Measurements from ENCODE around the gene VPS33A. TPM values are rescaled to one million over a fixed set of nuclear protein-coding genes. Genes with fewer than 3 reads are reported as not detected.

VPS33A gene
- total and polyA plus RNA-seq, 2 experiments from 2014 or later = 19.5 to 48.0 TPM

GRCh38 chr12:122228092-122228491 is 38.2 kb downstream of the VPS33A start:
- H3K36me3 Mint-ChIP-seq (ENCODE audit: low read depth) = peaks cover 25% of the 10 kb centered on the region

More at GRCh38 chr12:122228092-122228491, 38.2 kb downstream of the VPS33A start:
- no peaks in the 10 kb centered on the region for H3K9me2 ChIP-seq (ENCODE audit: insufficient read depth)
- Mint-ChIP-seq H3K4me1 (peaks cover 22% of the 10 kb centered on the region), H3K4me3 (no peak overlapping the region; the same call in 2 of the 3 replicates), H3K27ac (no peak overlapping the region), H3K9me3 (no peaks in the 10 kb centered on the region), H3K27me3 (ENCODE audit: insufficient read depth, low read depth, poor library complexity) (peaks cover 8% of the 10 kb centered on the region)
- DNase-seq (ENCODE audit: low spot score) = no peak
- H3K4me1 ChIP-seq (ENCODE audit: insufficient read depth) = peaks cover 17% of the 10 kb centered on the region
- no peak overlapping the region for H3K27ac ChIP-seq (ENCODE audit: low read depth)
- H3K36me3 ChIP-seq (ENCODE audit: insufficient read depth) = peaks cover 8% of the 10 kb centered on the region
- TF ChIP-seq NANOG (IDR thresholded peaks at IDR 0.05; ENCODE audit: borderline replicate concordance) (no peak), REST (IDR thresholded peaks at IDR 0.05; ENCODE audit: unreplicated experiment) (no peak), STAT1 (IDR thresholded peaks at IDR 0.05; ENCODE audit: unreplicated experiment) (no peak), ZNF114 (CRISPR knock-in tag; IDR thresholded peaks at IDR 0.05) (no peak), EZH2phosphoT487 (IDR thresholded peaks at IDR 0.05; ENCODE audit: unreplicated experiment) (no peak), POLR2AphosphoS5 (IDR thresholded peaks at IDR 0.05; ENCODE audit: low read depth) (no peak), ZNF331 (CRISPR knock-in tag; IDR thresholded peaks at IDR 0.05; ENCODE audit: low read depth) (no peak), CTCF (conservative IDR thresholded peaks at IDR 0.05; ENCODE audit: low read depth in 2 of 2) (no peak), ZNF462 (CRISPR knock-in tag; IDR thresholded peaks at IDR 0.05) (no peak), CREB1 (CRISPR knock-in tag; IDR thresholded peaks at IDR 0.05; ENCODE audit: low read depth) (no peak), ETS1 (IDR thresholded peaks at IDR 0.05) (no peak), JUNB (IDR thresholded peaks at IDR 0.05; ENCODE audit: unreplicated experiment) (no peak), EZH2 (IDR thresholded peaks at IDR 0.05; ENCODE audit: low read depth, unreplicated experiment) (no peak)
- H3F3A ChIP-seq (replicated peaks; ENCODE audit: low read depth) = peaks cover 15% of the 10 kb centered on the region
- H3K79me2 ChIP-seq (replicated peaks; ENCODE audit: insufficient read depth) = peaks cover 20% of the 10 kb centered on the region
- no peak for ATAC-seq
- no peak overlapping the region for H3K4me2 ChIP-seq
- H3K27me3 ChIP-seq (ENCODE audit: insufficient read depth) = no peaks in the 10 kb centered on the region
- H2AFZ ChIP-seq = no peak overlapping the region
- peaks cover 9% of the 10 kb centered on the region; the same call in 1 of the 2 replicates for H4K20me1 ChIP-seq (replicated peaks; ENCODE audit: insufficient read depth)
- no peak overlapping the region for H3K4me3 ChIP-seq

Measured in GM23338 (cell line).